Brain microvascular endothelial cell (primary cell): Measurements from ENCODE around the gene POLE.

Experiments
- DNase-seq: peaks from one replicate; pipeline ENCODE4 v3.0.0-alpha.2; 2020
- H3K27ac ChIP-seq: fragments of 250-450 bp; sonication (Bioruptor Pico); 2 replicates; pipeline ENCODE4 v1.5.1; 2020; ENCODE audit warnings: mild to moderate bottlenecking, moderate library complexity
- H3K27me3 ChIP-seq: fragments of 250-450 bp; sonication (Bioruptor Pico); replicated peaks from 2 replicates; pipeline ENCODE4 v1.5.1; 2020; ENCODE audit warnings: mild to moderate bottlenecking
- H3K36me3 ChIP-seq: fragments of 250-450 bp; sonication (Bioruptor Pico); replicated peaks from 2 replicates; pipeline ENCODE4 v1.5.1; 2020; ENCODE audit warnings: mild to moderate bottlenecking
- H3K4me3 ChIP-seq: 2 replicates; pipeline ENCODE4 v1.5.1; 2011; ENCODE audit warnings: low read depth, mild to moderate bottlenecking, control low read depth, low read length, moderate library complexity
- CTCF ChIP-seq: IDR thresholded peaks from 2 replicates; pipeline ENCODE4 v1.5.1; 2011; ENCODE audit warnings: low read depth, mild to moderate bottlenecking, moderate library complexity, low read length, control low read depth, inconsistent platforms; ENCODE audit errors: missing control alignments
- in situ Hi-C: cut with HindIII; loops from 2 replicates; pipeline ENCODE4 v1.10.0; 2017; ENCODE audit warnings: low sequenced_read_pairs, low pct_ligation_motif_present

Gene POLE

DNA sequence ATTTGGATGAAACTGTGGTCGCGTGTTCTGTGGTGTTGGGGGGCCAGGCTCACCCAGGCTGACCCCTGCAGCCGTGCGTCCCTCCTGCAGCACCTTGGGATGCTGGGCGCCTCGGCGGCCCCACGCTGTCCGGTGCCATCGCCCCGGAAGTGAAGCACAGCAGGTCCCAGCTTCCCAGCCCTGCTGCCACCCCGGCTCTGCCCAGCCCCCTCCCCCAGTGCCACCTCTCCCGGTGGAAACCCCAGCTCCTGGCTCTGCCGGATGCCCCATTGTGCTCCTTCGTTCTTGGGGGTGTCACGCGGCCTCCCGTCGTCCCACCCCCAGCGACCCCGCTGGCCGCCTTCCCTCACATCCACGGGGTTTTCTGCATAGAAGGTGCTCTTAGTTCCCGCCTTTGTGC, 102.0 kb downstream of the POLE start:
- H3K4me3 ChIP-seq: no peak overlapping the region
- no peak overlapping the region for H3K27ac ChIP-seq
- in situ Hi-C loops: no loop called here
- TF ChIP-seq CTCF: no peak
- no peak for DNase-seq
- H3K27me3 ChIP-seq: peaks cover 9% of the 10 kb centered on the region
- H3K36me3 ChIP-seq: no peaks in the 10 kb centered on the region

GRCh38 chr12:132584429-132584828, 102.7 kb downstream of the POLE start:
- no peak for DNase-seq
- Histone ChIP-seq H3K27ac (no peak overlapping the region), H3K36me3 (no peaks in the 10 kb centered on the region), H3K27me3 (peaks cover 9% of the 10 kb centered on the region), H3K4me3 (no peak overlapping the region)
- TF ChIP-seq CTCF: no peak
- in situ Hi-C loops: no loop called here

DNA sequence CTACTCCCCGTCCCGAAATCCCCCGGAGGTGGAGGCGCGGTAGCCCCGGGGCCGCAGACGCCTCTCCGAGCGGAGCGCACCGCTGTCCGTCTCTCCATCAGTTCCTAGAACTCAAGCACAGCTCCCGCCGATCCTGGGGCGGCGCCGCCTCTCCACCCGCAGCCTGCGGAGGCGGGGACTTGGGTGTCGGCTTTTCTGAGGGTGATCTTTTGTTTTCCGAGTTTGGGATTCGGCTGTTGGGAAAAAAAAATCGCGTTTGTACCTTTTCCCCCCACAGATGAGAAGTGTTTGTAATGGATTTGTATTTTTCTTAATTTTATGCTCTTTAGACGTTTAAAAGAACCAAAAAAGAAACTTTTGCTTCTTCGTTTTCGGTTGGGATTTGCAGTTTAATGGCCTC, 103.4 kb downstream of the POLE start:
- no peak overlapping the region for H3K27ac ChIP-seq
- no peak for TF ChIP-seq CTCF
- peaks cover 9% of the 10 kb centered on the region for H3K27me3 ChIP-seq
- H3K36me3 ChIP-seq: no peaks in the 10 kb centered on the region
- no peak for DNase-seq
- no peak overlapping the region for H3K4me3 ChIP-seq
- in situ Hi-C loops: no loop called here

DNA sequence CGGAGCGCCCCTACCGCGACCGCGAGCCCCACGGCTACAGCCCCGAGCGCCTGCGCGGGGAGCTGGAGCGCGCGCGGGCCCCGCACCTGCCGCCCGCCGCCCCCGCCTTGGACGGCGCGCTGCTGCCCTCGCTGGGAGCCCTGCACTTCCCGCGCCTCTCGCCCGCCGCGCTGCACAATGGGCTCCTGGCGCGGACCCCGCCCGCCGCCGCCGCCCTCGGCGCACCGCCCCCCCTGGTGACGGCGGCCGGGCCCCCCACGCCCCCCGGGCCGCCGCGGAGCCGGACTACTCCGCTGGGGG, 103.8 kb downstream of the POLE start:
- in situ Hi-C loops: no loop called here
- Histone ChIP-seq H3K27ac (no peak overlapping the region), H3K36me3 (no peaks in the 10 kb centered on the region), H3K27me3 (peaks cover 9% of the 10 kb centered on the region), H3K4me3 (no peak overlapping the region)
- TF ChIP-seq CTCF: no peak
- DNase-seq: no peak

DNA sequence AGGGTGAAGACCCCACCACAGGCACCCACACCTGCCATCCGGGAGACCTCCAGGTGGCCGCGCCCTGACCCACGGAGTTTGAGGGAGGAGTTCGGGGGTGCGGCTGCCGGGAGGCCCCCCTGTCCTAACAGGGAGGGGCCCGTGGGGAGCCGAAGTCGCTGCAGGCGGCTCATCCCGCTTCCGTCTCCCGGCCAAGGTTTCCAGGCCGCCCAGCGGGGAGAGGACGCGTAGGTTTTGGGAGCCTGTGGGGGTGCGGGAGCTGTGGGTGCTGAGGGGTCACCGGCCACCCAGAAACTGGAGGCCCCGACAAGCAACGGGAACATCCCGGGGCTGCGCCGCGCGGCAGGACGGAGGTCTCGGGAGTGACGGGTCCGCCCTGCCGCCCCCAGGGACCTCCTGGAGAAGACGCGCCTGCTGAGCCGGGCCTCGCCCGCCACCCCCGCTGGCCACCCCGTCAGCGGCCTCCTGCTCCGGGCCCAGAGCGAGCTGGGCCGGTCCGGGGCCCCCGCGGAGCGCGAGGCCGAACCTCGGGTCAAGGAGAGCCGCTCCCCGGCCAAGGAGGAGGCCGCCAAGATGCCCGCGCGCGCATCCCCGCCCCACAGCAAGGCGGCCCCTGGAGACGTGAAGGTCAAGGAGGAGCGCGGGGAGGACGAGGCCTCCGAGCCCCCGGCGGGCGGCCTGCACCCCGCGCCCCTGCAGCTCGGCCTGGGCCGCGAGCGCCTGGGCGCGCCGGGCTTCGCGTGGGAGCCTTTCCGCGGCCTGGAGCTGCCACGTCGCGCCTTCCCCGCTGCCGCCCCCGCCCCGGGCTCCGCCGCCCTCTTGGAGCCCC, 104.3 kb downstream of the POLE start:
- DNase-seq: no peak
- no peak for TF ChIP-seq CTCF
- in situ Hi-C loops: no loop called here
- peaks cover 9% of the 10 kb centered on the region for H3K27me3 ChIP-seq
- peaks cover 2% of the 10 kb centered on the region for H3K36me3 ChIP-seq
- no peak overlapping the region for H3K27ac ChIP-seq
- no peak overlapping the region for H3K4me3 ChIP-seq

DNA sequence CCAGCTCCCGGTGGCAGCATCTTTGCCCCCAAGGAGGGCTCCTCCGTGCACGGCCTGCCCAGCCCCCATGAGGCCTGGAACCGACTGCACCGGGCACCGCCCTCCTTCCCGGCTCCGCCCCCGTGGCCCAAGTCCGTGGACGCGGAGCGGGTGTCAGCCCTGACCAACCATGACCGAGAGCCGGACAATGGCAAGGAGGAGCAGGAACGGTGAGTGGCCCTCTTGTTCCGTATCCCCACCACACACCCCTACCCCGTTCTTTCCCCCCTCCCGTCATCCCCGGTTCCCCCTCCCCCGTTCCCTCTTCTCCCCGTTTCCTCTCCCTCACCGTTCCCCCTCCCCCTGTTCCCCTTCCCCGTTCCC, 105.1 kb downstream of the POLE start:
- Histone ChIP-seq H3K27ac (no peak overlapping the region), H3K27me3 (peaks cover 9% of the 10 kb centered on the region), H3K36me3 (peaks cover 4% of the 10 kb centered on the region), H3K4me3 (no peak overlapping the region)
- TF ChIP-seq CTCF: no peak
- in situ Hi-C loops: no loop called here
- DNase-seq: no peak
